Ascending aorta (tissue), 2 donors: ENCODE data around the gene EXOC4. TPM values are rescaled to one million over a fixed set of nuclear protein-coding genes. Genes with fewer than 3 reads are reported as not detected.

Source experiments
- DNase-seq, 2 donors: peaks; one replicate each; pipeline ENCODE4 v3.0.0-alpha.2; 2019; ENCODE audit warnings: low spot score in 2 of 2
- H3K27ac ChIP-seq, 2 donors: fragments of 200-600 bp; sonication (generic); one replicate each; pipeline ENCODE4 v1.5.1; 2016 to 2017; ENCODE audit warnings: mild to moderate bottlenecking in 1 of 2
- H3K27me3 ChIP-seq: fragments of 200-600 bp; sonication (generic); one replicate; pipeline ENCODE4 v1.5.1; 2017
- H3K36me3 ChIP-seq, 2 donors: fragments of 200-600 bp; sonication (generic); one replicate each; pipeline ENCODE4 v1.5.1; 2016
- H3K4me1 ChIP-seq, 2 donors: fragments of 200-600 bp; sonication (generic); one replicate each; pipeline ENCODE4 v1.5.1; 2016 to 2017; ENCODE audit warnings: mild to moderate bottlenecking in 1 of 2
- H3K4me3 ChIP-seq, 2 donors: fragments of 200-600 bp; sonication (generic); one replicate each; pipeline ENCODE4 v1.5.1; 2016 to 2017; ENCODE audit warnings: mild to moderate bottlenecking in 1 of 2
- H3K9me3 ChIP-seq, 2 donors: fragments of 200-600 bp; sonication (generic); one replicate each; pipeline ENCODE4 v1.5.1; 2016
- CTCF ChIP-seq, 3 experiments: fragments of 200-600 bp in 2 of 3; fragments of 450-650 bp in 1 of 3; sonication (generic) in 2 of 3; IDR thresholded peaks; one replicate each; pipeline ENCODE4 v1.5.1; 2016 to 2019; ENCODE audit warnings: antibody characterized with exemption in 3 of 3, mild to moderate bottlenecking in 1 of 3, moderate library complexity in 1 of 3
- intact Hi-C: fragments of 100-400 bp; cut with DNase I; formaldehyde crosslinking; loops from one replicate; pipeline ENCODE4 v1.15.1; 2023
- total RNA-seq: library from RNA; depleted of rRNA; stranded (reverse); fragments of >200 nt; gene quantifications from one replicate; pipeline ENCODE4 v1.1.0, GENCODE V29; 2016

Gene EXOC4
- total RNA-seq, 1 donor from 2014 or later: 27.1 TPM

DNA sequence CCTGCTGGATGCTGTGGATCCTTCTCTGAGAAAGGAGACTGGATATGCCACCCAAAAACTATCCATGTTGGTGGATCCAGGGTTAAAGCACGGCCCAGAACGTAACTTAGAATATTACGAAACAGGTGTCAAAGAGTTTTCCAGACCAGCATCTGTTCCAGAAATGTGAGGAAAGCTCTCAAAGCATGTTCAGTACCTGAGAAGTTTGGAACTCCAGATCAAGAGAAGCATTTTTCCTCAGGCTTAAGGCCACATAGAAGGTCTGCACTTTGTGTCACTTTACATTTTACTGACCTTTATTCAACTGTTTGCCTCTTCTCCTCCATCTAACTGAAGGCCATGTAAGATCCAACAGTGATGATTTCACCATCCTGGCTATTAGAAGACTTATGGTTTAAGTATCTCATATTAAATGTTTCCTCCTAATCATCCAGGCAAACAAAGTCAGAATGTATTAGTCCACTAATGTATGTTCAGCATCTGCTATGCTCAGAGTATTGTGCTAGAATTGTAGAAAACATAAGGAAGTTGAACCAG is 533.6 kb downstream of the EXOC4 start:
- Histone ChIP-seq H3K27ac (no peak overlapping the region), H3K9me3 (no peaks in the 10 kb centered on the region), H3K36me3 (no peaks in the 10 kb centered on the region), H3K4me1 (no peaks in the 10 kb centered on the region), H3K4me3 (no peak overlapping the region), H3K27me3 (no peaks in the 10 kb centered on the region)
- no peak for TF ChIP-seq CTCF (IDR thresholded peaks at IDR 0.05)
- no peak for DNase-seq
- intact Hi-C loops: no loop called here

DNA sequence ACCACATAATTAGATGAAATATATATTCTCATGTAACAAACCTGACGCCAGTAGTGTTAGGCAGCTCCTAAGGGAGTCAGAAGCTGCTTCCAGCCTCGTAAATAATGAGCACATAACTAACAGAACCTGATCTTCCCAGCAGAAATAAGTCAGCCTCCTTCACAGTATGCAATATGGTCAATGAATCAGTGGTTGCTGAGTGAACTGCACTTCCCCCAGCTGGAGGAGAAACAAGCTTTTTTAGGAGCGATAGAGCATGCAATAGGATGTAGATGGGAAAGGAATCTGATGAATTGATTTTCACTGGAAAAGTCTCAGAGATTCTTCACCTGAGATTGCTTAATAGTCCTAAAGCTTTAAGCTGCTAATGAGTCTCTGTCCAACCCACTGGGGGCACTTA is 537.1 kb downstream of the EXOC4 start:
- intact Hi-C loops: no loop called here
- DNase-seq: no peak
- TF ChIP-seq CTCF (IDR thresholded peaks at IDR 0.05): no peak

DNA sequence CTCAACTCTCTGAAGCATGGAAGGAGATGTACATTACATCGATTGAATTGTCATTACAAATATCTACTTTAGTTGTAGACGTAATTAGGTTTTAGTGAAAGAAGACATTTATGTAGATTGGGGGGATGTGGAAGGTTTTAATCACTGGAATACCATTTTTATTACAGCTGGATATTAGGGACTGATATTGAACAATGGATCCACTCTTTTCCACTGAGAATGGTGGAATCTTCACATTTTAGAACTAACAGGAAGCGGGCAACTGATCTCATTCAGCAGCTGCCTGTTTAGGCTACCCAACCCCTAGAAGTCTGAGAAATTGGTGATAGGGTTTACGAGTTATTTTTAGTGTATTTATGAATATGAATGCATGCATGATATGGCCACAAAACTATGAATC is 538.0 kb downstream of the EXOC4 start:
- no peaks in the 10 kb centered on the region for H3K9me3 ChIP-seq
- intact Hi-C loops: no loop called here
- no peaks in the 10 kb centered on the region for H3K4me1 ChIP-seq
- no peak overlapping the region for H3K4me3 ChIP-seq
- H3K27ac ChIP-seq: no peak overlapping the region
- H3K27me3 ChIP-seq: no peaks in the 10 kb centered on the region
- no peak for DNase-seq
- no peaks in the 10 kb centered on the region for H3K36me3 ChIP-seq
- TF ChIP-seq CTCF (IDR thresholded peaks at IDR 0.05): no peak

More for the DNA sequence above, 537.1 kb downstream of the EXOC4 start:
- H3K9me3 ChIP-seq: no peaks in the 10 kb centered on the region
- H3K27me3 ChIP-seq: no peaks in the 10 kb centered on the region
- no peaks in the 10 kb centered on the region for H3K36me3 ChIP-seq
- no peaks in the 10 kb centered on the region for H3K4me1 ChIP-seq
- no peak overlapping the region for H3K27ac ChIP-seq
- no peak overlapping the region for H3K4me3 ChIP-seq

- no peak overlapping the region for H3K27ac ChIP-seq
- no peaks in the 10 kb centered on the region for H3K9me3 ChIP-seq
- no peaks in the 10 kb centered on the region for H3K36me3 ChIP-seq
- no peaks in the 10 kb centered on the region for H3K4me1 ChIP-seq
- no peak for TF ChIP-seq CTCF (IDR thresholded peaks at IDR 0.05)
- no peak overlapping the region for H3K4me3 ChIP-seq
- intact Hi-C loops: no loop called here
- no peaks in the 10 kb centered on the region for H3K27me3 ChIP-seq
- DNase-seq: no peak
Observed at GRCh38 chr7:133794479-133794878, 541.6 kb downstream of the EXOC4 start.

GRCh38 chr7:133795068-133795665 is 542.3 kb downstream of the EXOC4 start:
- intact Hi-C loops: no loop called here
- Histone ChIP-seq H3K27ac (no peak overlapping the region), H3K27me3 (no peaks in the 10 kb centered on the region), H3K9me3 (no peaks in the 10 kb centered on the region), H3K36me3 (no peaks in the 10 kb centered on the region), H3K4me1 (no peaks in the 10 kb centered on the region), H3K4me3 (no peak overlapping the region)
- no peak for TF ChIP-seq CTCF (IDR thresholded peaks at IDR 0.05)
- DNase-seq: no peak
